HG03045 (cell line): Measurements from ENCODE around the gene USP15.

Experiments used
- ATAC-seq: cut with Tn5 transposase; IDR thresholded peaks from one replicate; pipeline ENCODE4 v1.9.1; 2021; ENCODE audit warnings: mild to moderate bottlenecking, moderate library complexity; ENCODE audit not compliant: unreplicated experiment

Gene USP15

GRCh38 chr12:62256408-62257096 is 3.7 kb upstream of the USP15 start:
- no peak for ATAC-seq

DNA sequence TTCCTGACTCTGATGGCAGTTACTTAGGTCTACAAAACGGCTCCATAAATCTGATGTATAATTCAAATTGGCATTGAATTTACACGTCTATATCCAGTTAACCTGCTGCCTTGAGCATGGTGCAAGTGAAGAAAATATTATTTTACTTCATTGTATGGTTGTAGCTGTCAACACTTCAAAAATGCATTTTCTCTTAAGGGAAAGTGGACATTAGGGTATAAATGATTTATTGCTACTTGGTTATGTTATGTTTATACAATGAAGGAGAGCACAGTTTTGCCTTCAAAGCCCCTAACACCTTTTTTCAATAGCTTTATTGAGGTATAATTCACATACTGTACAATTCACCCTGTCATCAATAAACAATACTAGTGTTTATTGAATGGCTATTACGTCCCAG is 2.0 kb upstream of the USP15 start:
- ATAC-seq, result no peak

- ATAC-seq, result no peak
These were observed 1.1 kb upstream of the USP15 start for GRCh38 chr12:62258941-62259630.

DNA sequence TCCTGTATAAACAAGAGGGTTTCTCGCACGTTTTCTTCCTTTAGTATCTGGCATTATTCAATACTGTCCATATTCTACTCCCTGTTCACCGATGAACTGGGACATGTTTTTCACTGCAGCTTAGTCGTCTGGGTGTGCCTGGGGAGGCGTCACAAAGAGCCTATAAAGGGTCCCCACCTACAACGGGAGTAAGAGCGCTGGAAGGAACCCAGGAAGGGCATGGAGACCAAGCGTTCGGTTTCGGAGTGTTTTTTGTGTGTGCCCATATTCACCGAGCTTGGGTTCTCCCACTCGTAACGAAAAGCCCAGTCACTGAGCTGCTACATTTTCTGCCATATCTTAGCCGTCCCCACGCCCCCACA is 592 bp upstream of the USP15 start:
- peak; percentile 10 for ATAC-seq

- peak; percentile 41 for ATAC-seq
These were observed 804 bp downstream of the USP15 start for GRCh38 chr12:62260733-62261683.

GRCh38 chr12:62261876-62262517 is 1.8 kb downstream of the USP15 start:
- ATAC-seq, result no peak

DNA sequence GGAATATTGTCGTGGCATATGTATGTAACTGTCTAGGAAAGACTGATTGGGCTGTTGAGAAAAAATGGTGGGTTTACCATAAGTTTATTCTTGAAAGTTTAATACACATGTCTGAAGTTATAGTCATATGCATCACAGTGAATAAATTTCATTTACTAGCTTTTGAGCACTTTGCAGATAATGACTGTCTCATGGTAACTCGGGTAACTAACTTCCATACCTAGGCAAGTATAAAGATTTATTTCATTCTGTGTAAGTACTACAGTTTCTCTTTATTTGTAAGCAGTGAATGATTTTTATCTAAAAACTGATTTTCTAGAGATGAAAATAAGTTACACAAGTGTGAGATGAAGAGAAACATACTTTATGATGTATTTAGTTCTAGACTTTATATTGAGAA is 3.0 kb downstream of the USP15 start:
- no peak for ATAC-seq

DNA sequence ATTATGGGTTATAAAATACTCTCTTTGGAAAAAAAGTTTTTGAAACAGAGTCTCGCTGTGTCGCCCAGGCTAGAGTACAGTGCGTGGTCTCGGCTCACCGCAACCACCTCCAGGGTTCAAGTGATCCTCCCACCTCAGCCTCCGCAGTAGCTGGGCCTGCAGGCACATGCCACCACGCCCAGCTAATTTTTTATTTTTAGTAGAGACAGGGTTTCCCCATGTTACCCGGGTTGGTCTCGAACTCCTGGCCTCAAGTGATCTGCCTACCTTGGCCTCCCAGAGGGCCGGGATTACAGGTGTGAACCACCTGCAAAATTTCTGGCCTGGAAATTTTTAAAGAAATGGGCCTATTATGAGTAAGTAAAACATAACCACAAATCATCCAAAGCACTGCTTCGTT is 3.8 kb downstream of the USP15 start:
- no peak for ATAC-seq

DNA sequence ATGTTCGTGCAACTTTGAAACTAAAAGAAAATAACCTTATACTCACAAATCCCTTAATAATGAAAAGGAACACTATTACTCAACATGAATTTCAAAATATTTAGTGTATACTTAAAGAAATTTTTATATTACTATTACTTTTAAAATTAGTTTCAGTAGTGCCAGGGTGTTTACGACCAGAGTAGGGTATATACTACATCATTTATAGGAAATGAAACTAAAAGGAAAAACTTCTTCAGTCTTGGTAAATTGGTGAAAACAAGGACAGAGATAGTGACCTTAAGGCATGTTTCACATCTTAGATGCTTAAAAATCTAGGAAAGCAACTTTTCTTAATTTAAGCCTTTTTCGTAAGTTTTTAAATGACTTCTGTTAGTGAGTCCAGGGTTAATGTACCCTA is 4.5 kb downstream of the USP15 start:
- ATAC-seq, result no peak

DNA sequence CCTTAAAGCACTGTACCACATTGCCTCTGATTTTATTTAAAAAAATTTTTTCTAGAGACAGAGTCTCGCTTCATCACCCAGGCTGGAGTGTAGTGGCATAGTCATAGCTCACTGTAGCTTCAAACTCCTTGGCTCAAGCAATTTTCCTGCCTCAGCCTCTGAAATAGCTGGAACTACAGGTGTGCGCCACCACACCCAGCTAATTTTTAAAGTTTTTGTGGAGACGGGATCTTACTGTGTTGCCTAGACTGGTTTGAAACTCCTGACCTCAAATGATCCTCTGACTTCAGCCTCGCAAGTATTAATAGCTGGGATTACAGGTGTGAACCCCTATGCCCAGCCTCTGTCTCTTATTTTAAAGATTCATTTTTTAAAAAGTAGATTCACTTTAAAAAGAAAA is 5.3 kb downstream of the USP15 start:
- ATAC-seq, result no peak

GRCh38 chr12:62267026-62267425 is 6.8 kb downstream of the USP15 start:
- no peak for ATAC-seq

- ATAC-seq, result no peak
These were observed 7.3 kb downstream of the USP15 start for GRCh38 chr12:62267480-62267879.

GRCh38 chr12:62268956-62269355 is 8.8 kb downstream of the USP15 start:
- ATAC-seq, result no peak

GRCh38 chr12:62269464-62270228 is 9.4 kb downstream of the USP15 start:
- no peak for ATAC-seq

DNA sequence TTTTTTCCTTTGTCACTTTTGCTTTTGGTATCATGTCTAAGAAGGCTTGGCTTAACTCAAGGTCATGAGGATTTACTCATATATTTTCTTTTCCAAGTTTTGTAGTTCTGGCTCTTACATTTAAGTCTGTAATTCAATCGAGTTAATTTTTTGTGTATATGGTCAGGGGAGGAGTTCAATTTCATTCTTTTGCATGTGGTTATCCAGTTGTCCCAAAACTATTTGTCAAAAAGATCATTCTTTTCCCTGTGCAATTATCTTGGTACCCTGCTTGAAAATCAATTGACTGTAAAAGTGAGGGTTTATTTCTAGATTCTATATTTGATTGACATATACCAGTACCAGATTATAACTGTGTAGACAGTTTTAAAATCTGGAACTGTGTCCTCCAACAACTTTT is 10.2 kb downstream of the USP15 start:
- no peak for ATAC-seq

DNA sequence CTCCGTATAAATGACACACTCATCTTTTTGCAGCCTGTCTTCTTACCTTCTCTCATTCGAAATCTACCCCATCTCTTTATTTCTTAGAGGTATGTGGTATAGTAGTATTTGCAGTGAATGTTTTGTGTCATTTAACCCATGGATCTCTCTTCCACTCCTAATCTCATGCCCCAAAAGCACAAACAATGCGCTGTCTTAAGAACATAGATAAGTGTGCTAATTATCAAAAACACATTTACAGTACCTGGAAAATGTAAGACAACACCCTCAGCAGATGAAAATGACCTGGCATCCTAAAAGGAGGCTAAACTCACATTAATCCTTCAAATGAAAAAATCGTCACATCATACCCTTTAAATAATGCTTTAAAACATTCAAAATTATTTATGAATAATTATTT is 10.7 kb downstream of the USP15 start:
- ATAC-seq, result no peak

DNA sequence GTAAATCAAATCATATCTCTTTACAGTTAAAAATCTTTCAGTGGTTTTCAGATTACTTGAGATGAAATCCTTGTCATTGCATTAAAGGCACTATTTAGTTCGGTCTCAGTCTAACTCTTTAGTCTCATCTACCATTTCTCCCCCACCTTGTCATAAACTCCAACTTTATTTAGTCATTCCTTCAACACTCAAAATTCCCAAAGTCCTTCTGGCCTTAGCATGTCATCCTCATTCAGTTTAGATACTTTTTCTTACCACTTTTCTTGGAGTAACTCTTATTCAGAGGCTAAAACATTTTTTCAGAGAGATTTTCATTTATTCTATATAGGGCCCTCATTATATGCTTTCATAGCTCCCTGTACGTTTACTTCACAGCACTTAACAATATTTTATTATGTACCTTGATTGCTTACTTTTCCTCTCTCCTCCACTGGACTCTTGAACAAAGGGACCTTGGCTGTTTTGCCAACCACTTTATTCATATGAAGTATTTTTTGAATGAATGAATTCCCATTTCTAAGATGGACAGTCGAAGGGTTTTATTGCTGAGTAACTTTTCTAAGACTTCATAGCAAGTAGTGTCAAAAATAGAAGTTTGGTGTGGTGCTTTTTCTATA is 12.8 kb downstream of the USP15 start:
- ATAC-seq, result no peak

- no peak for ATAC-seq
These were observed 13.6 kb downstream of the USP15 start for GRCh38 chr12:62273724-62274380.

GRCh38 chr12:62278022-62278421 is 17.8 kb downstream of the USP15 start:
- no peak for ATAC-seq

GRCh38 chr12:62279058-62279457 is 18.9 kb downstream of the USP15 start:
- ATAC-seq, result no peak
